SHP77 (cell line): ENCODE measurements around the gene TUBA3C.
"Not testable (repeated sequence)": the region's sequence is repeated elsewhere in the genome, so short reads cannot be mapped to it uniquely, and the experiment has no call there.

ENCODE experiments used
- DNase-seq, 2 experiments: peaks; one replicate each; lab custom pipeline; 2025; lab: John Stamatoyannopoulos, UW

Gene TUBA3C

DNA sequence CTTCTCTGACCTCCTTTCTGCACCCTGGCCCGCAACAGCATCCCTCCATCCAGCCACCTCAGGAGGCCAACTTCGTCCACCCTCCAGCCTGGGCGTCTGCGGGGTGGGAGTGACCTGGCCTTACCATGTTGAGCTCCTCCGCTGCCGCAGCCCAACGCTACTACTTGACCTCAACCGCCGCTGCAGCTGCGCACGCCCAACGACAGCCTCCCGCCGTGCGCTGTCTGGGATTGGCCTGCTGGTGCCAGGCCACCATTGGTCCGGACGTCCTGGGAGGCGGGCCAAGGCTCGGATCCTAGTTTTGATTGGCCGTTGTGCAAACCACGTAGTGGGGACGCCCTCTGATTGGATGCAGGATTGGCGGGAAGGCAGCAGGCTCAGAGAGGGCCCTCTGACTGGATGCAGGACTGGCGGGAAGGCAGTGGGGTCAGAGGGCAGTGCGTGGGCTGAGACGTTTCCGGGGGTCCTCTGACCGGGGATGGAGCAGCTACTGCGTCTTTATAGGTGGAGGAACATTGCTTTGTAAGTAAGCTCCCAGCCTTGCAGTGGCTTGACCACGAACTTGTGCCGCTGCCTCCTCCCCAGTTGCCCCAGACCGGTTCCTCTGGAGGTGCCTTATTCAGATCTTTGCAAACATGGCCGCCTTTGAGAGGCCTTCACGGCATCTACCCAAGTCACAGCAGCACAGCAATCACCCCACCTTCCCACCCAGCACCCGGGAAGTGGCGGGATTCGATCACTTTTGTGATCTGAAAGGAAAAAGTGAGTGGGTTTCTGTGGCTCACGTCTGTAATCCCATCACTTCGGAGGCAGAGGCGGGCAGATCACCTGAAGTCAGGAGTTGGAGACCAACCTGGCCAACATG, at the start of gene TUBA3C:
TSS of gene TUBA3C (minus strand) at position 204 of the 865 bp plus-strand sequence. CDS start at position 127, 77 bp downstream.
- DNase-seq = no peak

DNA sequence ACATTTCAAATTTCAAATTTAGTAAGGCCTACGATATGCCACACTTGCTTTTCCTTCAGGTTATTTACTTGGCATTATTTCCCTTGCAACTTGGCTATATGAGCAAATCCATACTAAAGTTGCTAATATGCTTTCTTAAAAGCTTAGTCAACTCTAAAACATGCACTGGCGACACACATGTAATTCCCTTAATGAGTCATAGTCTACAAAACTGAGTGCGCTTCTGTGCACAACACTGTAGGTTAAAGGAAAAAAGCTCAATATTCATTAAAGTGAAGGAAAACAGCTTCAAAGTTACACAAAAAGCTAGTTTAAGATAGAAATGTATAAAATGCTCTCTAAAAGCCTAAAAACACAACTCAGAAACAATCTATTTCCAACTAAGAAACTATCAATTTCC, 25.8 kb upstream of the TUBA3C start:
- not testable (repeated sequence) for DNase-seq

DNA sequence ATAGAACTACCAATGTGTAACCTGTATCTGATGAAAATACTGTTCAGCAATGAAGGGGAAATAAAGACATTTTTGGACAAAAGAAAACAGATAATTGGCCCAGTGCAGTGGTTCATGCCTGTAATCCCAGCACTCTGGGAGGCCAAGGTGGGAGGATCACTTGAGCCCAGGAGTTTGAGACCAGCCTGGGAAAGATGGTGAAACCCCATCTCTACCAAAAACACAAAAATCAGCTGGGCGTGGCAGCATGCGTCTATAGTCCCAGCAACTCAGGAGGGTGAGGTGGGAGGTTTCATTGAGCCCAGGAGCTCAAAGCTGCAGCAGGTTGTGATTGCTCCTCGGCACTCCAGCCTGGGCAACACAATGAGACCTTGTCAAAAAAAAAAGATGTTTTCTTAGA, 11.0 kb upstream of the TUBA3C start:
- not testable (repeated sequence) for DNase-seq

DNA sequence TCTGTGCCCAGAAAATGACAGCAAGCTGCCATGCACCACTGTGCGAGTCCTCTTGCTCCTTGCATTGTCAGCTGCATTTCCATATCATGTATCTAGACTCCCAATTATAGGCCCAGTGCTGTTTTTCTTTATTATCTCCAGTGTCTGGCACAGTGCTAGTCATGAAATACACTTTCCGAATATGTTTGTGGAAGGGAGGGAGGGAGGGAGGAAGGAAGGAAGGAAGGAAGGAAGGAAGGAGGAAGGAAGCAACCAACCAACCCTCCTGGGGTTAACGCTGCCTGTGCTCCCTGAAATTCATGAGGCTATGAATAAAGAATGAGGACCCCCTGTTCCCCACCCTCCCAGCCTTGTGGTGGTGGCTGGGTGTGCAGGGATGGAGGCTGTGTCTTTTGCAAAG, 8.3 kb upstream of the TUBA3C start:
- DNase-seq = not testable (repeated sequence)

DNA sequence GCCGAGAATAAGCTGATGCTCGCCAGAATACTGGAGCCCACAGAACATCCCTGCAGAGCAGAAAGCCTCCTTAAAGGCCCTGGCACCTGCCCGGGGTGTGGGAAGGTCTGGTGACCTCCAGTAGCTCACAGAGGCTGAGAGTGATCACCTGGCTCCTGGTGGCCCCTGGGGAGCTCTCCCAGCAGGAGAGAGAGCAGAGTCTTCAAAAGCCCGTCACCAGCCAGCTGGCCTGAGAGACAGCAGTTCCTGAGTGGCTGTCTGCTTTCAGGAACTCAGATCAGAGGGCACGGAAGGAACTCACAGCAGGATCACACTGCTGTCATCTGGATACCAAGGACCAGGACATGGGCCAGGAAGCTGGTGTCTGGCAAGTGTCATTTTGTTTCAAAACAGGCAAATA, 7.7 kb upstream of the TUBA3C start:
- DNase-seq = not testable (repeated sequence)

DNA sequence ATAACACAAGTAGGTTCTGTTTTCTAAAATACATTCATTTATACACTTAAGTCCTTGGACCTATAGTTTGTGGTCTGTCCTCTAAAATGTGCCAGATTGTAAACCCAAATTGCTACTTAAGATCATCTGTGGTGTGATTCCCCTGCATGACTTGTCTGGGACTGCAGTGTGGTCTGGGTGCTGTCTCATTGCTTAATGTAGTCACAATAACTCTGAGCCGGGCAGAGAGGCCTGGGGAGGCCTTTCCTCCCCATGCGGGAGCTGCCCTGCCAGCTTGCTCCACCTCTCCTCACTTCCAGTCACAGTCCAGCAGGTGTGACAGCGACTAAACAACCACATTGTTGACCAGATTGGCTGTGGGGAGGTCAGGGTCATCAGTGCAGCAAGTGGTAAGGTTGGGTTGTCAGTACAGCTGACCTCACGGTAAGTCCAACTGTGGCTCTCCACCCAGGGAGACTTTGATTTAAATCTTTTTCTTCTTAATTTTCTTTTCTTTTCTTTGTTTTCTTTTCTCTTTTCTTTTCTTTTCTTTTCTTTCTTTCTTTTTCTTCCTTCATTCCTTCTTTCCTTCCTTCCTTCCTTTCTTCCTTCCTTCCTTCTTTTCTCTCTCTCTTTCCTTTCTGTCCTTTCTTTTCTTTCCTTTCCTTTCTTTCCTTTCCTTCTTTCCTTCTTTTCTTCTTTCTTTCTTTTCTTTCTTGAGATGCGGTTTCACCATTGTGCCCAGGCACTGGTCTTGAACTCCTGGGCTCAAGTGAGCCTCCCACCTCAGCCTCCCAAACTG, 4.4 kb upstream of the TUBA3C start:
- DNase-seq = no peak

DNA sequence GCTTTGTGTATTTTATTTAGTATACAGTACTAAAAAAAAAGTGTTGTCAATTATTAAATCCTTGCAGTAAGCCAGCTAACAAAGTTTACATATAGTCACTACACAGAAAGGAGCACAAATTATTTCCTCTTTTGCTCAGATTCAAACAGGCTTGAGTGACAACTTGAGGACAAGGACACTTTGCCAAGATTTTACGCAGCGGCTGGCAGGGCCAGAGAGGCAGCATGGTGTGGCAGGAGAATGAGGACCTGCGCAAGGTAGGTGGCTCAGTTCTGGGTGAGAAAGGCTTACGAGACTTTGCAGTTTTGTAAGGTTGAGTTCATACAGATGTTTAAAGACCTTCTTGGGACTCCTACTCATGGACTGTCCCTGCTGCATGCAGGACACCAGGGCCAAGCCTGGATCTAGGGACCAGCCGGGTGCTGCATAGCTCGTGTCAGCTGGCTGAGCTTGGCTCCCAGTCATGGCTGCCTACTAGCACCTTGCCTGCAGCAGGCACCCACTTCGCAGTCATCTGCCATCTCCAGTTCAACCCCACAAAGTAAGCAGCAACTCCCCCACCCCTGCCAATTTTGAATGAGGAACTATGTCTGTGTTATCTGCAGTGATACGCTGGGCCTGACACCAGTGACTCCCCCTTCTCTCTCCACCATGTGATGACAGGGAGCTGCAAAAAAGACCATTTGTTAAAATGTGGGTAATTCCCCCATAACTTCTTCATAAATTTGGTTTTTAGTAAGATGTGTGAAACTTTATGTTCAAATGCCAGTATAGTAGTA, 3.7 kb upstream of the TUBA3C start:
- no peak for DNase-seq

DNA sequence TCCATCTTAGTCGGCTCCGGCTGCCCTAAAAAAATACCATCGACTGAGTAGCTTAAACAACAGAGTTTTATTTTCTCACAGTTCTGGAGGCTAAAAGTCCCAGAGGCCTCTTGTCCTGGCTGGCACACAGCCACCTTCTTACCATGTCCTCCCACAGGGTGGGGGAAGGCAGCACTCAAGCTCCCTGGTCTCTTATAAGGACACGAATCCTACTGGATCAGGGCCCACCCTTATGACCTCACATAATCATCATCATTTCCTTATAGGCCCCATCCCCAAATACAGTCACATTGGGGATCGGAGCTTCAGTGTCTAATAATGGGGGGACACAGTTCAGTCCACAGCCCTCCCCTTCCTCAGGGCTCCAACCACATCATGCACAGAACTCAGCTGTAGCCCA, 2.6 kb upstream of the TUBA3C start:
- DNase-seq = no peak

DNA sequence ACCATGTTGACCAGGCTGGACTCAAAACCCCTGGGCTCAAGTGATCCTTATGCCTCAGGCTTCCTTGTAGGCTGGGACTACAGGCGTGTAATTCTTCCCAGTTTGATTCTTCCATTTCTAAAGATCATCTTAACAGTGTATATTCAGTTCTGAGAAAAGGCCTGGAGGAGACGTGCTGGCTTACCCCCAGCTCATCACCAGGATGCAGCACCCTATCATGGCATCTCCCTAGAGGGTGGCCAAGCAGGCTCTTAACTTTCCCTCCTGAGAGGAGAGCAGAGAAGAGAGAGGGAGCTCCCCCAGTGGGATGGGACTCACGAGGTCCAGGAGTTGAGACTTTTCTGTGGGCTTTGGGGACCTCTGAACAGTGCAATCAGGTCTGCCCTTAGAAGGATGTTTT, 2.1 kb upstream of the TUBA3C start:
- no peak for DNase-seq

DNA sequence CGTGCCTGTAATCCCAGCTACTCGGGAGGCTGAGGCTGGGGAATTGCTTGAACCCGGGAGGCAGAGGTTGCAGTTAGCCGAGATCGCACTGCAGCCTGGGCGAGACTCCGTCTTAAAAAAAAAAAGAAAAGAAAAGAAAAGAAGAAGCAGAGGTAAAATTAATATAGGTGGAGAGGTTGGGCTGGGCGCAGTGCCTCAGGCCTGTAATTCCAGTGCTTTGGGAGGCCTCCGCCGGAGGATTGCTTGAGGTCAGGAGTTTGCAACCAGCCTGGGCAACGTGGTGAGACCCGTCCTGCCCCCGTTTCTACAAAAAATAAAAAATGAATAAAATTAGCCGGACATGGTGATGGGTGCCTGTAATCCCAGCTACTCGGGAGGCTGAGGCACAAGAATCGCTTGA, 912 bp upstream of the TUBA3C start:
- no peak for DNase-seq

DNA sequence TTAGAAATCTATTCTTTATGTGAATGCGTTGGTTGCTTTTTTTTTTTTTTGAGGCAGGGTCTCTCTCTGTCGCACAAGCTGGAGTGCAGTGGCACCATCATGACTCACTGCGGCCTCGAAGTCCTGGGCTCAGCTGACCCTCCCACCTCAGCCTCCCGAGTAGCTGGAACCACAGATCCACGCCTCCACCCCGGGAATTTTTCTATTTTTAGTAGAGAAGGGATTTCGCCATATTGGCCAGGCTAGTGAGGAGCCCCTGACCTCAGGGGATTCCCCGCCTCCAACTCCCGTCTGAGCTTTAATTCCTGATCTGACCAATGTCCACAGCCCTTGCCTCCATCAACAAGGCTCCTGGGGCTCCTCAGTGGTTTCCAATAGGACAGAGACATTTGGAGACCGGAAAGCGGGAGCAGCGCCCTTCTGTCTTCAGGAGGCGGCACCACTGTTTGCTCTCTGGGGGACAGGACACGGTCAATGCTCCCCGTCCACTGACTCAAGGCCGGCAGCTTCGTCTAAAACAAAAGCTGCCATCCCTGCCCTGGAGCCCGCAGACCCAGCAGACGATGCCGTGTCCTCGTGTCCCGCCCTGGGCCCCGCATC, 503 bp downstream of the TUBA3C start:
- DNase-seq = no peak

DNA sequence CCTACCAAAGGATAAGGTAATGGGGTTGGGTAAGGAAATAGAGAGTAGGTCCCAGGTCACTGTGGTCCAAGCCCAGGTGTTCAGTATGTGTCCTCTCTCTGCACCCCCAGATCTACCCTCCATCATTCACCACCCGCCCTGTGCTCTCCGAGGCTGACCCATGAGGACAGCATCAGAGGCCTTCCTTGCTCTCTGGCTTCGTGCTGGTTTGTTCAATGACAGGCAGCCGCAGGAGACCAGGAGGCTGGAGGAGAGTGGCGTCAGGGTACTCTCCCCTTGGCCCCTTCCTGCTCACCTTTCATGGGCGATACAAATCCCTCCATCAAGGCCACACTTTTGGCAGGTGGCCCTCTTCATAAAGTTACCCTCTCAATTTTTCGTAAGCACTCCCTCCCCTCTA, 1.7 kb downstream of the TUBA3C start:
- DNase-seq = no peak

DNA sequence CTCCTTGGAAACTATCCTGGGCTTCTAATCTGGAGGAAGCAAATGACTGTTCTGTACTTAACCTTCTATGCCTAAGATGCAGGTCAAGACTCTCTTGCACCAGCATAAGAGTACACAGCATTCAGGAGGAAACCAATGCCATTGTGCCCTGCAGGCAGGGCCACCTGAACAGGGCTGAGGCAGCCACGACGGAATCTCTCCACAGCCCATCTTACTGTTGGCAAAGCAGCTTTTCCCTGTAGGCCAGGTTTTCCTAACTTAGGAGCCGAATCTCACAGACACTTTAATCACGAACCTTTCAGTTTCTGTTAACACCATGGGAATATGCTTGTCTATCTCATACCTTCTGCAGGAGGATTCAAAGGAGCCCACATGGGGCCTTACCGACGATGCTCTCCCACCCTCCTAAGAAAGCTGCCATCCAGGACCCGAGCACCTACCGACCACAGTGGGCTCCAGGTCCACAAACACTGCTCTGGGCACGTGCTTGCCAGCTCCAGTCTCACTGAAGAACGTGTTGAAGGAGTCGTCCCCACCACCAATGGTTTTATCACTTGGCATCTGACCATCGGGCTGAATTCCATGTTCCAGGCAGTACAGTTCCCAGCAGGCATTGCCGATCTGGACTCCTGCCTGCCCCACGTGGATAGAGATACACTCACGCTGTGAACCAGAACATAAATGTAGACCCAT, 2.6 kb downstream of the TUBA3C start:
- DNase-seq = no peak

DNA sequence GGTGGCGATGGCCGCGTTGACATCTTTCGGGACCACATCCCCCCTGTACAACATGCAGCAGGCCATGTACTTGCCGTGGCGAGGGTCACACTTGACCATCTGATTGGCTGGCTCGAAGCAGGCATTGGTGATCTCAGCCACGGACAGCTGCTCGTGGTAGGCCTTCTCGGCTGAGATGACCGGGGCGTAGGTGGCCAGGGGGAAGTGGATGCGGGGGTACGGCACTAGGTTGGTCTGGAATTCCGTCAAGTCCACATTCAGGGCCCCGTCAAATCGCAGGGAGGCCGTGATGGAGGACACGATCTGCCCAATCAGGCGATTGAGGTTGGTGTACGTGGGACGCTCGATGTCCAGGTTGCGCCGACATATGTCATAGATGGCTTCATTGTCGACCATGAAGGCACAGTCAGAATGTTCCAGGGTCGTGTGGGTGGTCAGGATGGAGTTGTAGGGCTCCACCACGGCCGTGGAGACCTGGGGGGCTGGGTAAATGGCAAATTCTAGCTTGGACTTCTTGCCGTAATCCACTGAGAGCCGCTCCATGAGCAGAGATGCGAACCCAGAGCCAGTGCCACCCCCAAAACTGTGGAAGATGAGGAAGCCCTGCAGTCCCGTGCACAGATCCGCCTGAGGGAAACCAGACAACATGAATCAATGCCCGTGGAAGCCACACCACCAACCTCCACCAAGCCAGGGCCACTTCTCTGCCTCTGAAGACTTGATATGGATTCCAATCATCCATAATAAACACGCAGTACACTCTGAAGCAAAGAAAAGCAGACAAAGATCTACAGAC, 4.4 kb downstream of the TUBA3C start:
- not testable (repeated sequence) for DNase-seq

DNA sequence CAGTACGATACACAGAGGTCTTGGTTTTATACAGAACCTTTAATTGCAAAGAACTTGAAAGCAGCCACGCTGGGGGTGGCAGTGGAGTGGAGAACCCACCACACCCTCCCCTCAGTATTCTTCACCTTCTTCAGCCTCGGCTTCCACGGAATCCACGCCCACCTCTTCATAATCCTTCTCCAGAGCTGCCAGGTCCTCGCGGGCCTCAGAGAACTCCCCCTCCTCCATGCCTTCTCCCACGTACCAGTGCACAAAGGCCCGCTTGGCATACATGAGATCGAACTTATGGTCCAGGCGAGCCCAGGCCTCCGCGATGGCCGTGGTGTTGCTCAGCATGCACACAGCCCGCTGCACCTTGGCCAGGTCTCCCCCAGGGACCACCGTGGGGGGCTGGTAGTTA, 7.9 kb downstream of the TUBA3C start:
- DNase-seq = no peak

DNA sequence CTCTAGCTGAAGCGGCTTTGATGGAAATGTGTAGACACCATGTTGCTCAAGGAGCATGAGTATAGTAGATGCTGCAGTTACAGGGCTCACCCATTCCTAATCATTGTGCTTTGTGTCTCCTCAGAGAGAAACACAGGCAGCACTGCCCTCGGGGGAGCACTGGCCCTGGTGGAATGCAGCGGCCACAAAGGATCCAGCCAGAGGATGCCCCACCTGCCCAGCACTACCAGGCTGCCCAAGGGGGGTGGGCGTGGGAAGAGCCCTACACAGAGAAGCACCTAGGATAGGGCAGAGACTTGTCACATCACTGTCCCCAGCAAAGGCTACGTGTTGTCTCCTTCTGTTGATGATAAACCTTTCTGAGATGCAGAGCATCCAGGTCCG, 9.0 kb downstream of the TUBA3C start:
- no peak for DNase-seq

DNA sequence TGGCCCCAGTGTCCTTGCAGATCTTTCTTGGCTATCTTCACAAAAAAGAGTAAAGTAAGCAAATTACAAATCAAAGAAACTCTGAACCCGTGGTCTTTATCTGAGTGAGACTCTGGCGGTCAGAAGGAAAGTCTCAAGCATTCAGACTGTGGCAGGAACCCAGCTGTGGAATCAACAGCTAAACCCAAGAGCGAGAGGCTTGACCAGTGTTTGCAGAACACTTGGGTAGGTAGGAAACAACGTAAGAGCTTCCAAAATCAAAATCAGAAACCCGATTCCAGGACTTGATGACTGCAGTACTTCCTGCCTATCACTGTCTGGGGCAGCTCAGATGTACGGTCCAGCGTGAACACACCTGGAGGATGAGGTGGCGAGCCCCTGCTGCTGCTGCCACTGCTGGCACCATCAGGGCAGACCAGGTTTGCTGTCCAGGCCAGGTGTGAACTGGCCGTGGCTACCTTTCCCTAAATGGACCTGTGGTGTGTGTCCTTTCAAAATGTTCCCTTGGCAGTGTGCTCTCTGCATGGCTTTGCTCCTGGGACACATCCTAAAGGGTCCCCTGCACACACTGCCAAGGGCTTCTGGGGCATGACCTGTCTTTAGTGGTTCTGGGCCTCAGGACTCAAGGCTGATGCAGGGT, 9.5 kb downstream of the TUBA3C start:
- no peak for DNase-seq

DNA sequence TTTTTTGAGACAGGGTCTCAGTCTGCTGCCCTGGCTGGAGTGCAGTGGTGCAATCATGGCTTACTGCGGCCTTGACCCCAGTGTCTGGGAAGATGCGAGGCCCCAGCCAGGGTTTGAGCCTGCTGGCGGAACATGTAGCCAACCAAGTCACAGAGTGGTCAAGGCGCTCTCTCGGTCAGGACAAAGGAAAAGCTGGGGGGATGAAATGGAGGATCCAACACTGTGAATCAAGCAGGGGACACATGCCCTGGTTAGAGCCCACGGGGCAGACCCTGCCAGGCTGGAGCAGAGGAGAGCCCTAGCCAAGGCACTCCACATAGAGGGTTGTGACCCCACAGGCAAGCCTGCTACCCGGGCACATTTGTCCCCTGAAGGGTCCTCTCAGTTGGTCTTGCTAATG, 10.1 kb downstream of the TUBA3C start:
- no peak for DNase-seq

DNA sequence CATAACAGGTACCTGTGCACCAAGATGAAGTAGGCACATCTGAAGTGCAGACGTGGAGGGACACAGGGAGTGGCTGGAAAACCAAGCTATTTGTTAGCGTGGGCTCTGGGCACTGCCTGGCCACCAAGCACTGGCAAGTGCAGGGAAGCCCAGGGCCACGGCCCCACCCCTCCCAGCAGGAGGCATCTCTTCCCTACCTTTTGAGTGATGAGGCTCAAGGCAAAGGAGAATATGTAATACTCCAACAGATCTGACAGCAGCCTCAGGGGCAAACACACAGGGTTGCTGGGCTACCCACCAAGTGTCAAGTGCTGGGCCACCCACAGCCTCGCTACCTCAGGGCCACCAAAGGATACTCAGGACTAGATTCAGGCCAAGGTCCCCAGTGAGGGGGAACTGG, 11.6 kb downstream of the TUBA3C start:
- no peak for DNase-seq

DNA sequence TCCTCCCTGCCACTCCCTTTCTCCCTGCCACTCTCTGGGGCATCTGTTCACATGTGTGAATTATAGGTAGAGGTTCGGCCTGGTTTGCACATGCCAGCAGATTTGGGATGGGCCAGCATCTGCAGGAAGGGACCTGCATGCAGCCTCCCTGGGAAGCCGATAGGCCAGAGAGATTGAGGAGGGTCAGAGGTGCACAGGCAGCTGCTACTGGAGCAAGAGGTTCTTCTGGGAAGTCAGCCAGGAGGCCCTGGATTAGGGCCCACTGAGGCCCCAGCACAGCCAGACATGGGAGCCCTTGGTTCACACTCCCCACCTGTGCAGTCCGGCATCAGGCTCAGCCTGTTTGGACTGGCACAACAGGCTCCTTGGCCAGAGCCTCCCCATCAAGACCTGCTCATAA, 12.1 kb downstream of the TUBA3C start:
- DNase-seq = no peak
